ENCODE measurements around the gene RBM41. TPM values are rescaled to one million over a fixed set of nuclear protein-coding genes. Genes with fewer than 3 reads are reported as not detected.

Gene RBM41
- total and polyA plus RNA-seq, 9 of the 15 experiments (the other 6 are each of a cell fraction or from before 2014, with no cell fraction given): 11.6 to 51.8 (median 27.9) TPM

DNA sequence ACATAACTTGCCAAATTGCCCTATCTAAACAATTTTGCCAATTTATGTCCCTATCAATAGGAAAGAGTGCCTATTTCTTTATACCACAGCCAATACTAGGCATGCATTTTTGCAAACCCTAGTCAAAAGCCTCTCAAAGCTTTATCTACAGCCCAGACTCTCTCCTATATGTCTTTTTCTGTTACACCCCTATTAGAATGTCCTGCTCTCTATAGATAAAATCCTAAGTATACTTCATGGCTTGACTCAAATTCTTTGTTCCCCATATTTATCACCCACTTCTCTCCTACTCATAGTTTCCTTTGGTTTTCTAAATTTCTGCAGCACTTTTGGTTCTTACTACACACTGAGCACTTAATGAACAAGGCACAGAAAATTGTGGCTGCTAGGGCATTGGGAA, 49.6 kb upstream of the RBM41 start (continued):
- TF ChIP-seq RAD51 (IDR thresholded peaks at IDR 0.05; ENCODE audit: borderline replicate concordance, low read depth): no peak
- TF ChIP-seq ZFP36 (IDR thresholded peaks at IDR 0.05; ENCODE audit: low read depth, low read length, partially characterized antibody): no peak
- TF ChIP-seq FOXM1 (IDR thresholded peaks at IDR 0.05; ENCODE audit: low read depth): peak; percentile 44
- TF ChIP-seq FOXM1 (CRISPR knock-in tag; IDR thresholded peaks at IDR 0.05; ENCODE audit: low read depth): no peak
- 0 out of 2 replicates have a peak, but pooled peaks have one; percentile 22 for TF ChIP-seq FOSL1 (tag; conservative IDR thresholded peaks at IDR 0.05)
- peak; percentile 80 for TF ChIP-seq DPF2 (IDR thresholded peaks at IDR 0.05)
- peak; percentile 44; the same call in 1 of the 2 replicates for TF ChIP-seq STAT5A (IDR thresholded peaks at IDR 0.05; ENCODE audit: borderline replicate concordance, low read length)
- TF ChIP-seq CBFA2T3 (IDR thresholded peaks at IDR 0.05): peak; percentile 88
- peak; percentile 80 for TF ChIP-seq SMARCA4 (IDR thresholded peaks at IDR 0.05)
- TF ChIP-seq ZNF146 (CRISPR knock-in tag; IDR thresholded peaks at IDR 0.05; ENCODE audit: unreplicated experiment): no peak
- TF ChIP-seq ZMIZ1 (IDR thresholded peaks at IDR 0.05; ENCODE audit: low read depth in 2 of 2, low read length in 2 of 2): 0 out of 4 replicates have a peak, but pooled peaks of 1 of the 2 experiments have one; percentile 35
- TF ChIP-seq KDM1A (IDR thresholded peaks at IDR 0.05): peak in 1 of 2 experiments; percentile 7; a peak in 1 of 4 replicates
- TF ChIP-seq POLR2AphosphoS5 (IDR thresholded peaks at IDR 0.05; ENCODE audit: control insufficient read depth, insufficient read depth, low read depth, low read length): 0 out of 2 replicates have a peak, but pooled peaks have one; percentile 21
- 0 out of 2 replicates have a peak, but pooled peaks have one; percentile 30 for TF ChIP-seq ADNP (tag; IDR thresholded peaks at IDR 0.05)
- TF ChIP-seq MXI1 (IDR thresholded peaks at IDR 0.05; ENCODE audit: low read depth, low read length): 0 out of 2 replicates have a peak, but pooled peaks have one; percentile 5
- TF ChIP-seq PHF8 (IDR thresholded peaks at IDR 0.05; ENCODE audit: borderline replicate concordance, low read length): no peak
- TF ChIP-seq SMARCE1 (IDR thresholded peaks at IDR 0.05): peak; percentile 43; the same call in 1 of the 2 replicates
- TF ChIP-seq SREBF2 (CRISPR knock-in tag; IDR thresholded peaks at IDR 0.05): no peak
- no peak for TF ChIP-seq POLR3A (IDR thresholded peaks at IDR 0.05; ENCODE audit: borderline replicate concordance, extremely low read depth, insufficient read depth, insufficient read length)
- TF ChIP-seq CREBBP (IDR thresholded peaks at IDR 0.05; ENCODE audit: low read depth, low read length): no peak
- TF ChIP-seq PCBP2 (IDR thresholded peaks at IDR 0.05; ENCODE audit: low read depth, low read length, poor library complexity, severe bottlenecking): no peak

Data from K562 (cell line).